Ishikawa (cell line): ENCODE data around the gene HOXB5.
A peak's percentile ranks its signal among the peaks of the same experiment; 100 is the strongest.

Source experiments
- CREB1 ChIP-seq: IDR thresholded peaks from 2 replicates; pipeline ENCODE4 v1.6.1; 2012; ENCODE audit warnings: low read depth
- EP300 ChIP-seq: IDR thresholded peaks from 2 replicates; pipeline ENCODE4 v1.6.1; 2012; ENCODE audit warnings: borderline replicate concordance
- FOXM1 ChIP-seq: IDR thresholded peaks from 2 replicates; pipeline ENCODE4 v1.6.1; 2012; ENCODE audit warnings: low read depth, borderline replicate concordance
- RAD21 ChIP-seq: IDR thresholded peaks from 2 replicates; pipeline ENCODE4 v1.6.1; 2012; ENCODE audit warnings: low read depth
- REST ChIP-seq: IDR thresholded peaks from 2 replicates; pipeline ENCODE4 v1.6.1; 2012; ENCODE audit warnings: low read depth, mild to moderate bottlenecking
- TEAD4 ChIP-seq: IDR thresholded peaks from 2 replicates; pipeline ENCODE4 v1.6.1; 2012
- YY1 ChIP-seq: IDR thresholded peaks from 2 replicates; pipeline ENCODE4 v1.6.1; 2012; ENCODE audit warnings: low read depth
- ZBTB7A ChIP-seq: IDR thresholded peaks from 2 replicates; pipeline ENCODE4 v1.6.1; 2012; ENCODE audit warnings: low read depth
- TF ChIP-seq, protein P1 (sequence below): IDR thresholded peaks from 2 replicates; pipeline ENCODE4 v1.6.1; 2012
- TF ChIP-seq, protein P2 (sequence below): IDR thresholded peaks from 2 replicates; pipeline ENCODE4 v1.6.1; 2012

DNA sequence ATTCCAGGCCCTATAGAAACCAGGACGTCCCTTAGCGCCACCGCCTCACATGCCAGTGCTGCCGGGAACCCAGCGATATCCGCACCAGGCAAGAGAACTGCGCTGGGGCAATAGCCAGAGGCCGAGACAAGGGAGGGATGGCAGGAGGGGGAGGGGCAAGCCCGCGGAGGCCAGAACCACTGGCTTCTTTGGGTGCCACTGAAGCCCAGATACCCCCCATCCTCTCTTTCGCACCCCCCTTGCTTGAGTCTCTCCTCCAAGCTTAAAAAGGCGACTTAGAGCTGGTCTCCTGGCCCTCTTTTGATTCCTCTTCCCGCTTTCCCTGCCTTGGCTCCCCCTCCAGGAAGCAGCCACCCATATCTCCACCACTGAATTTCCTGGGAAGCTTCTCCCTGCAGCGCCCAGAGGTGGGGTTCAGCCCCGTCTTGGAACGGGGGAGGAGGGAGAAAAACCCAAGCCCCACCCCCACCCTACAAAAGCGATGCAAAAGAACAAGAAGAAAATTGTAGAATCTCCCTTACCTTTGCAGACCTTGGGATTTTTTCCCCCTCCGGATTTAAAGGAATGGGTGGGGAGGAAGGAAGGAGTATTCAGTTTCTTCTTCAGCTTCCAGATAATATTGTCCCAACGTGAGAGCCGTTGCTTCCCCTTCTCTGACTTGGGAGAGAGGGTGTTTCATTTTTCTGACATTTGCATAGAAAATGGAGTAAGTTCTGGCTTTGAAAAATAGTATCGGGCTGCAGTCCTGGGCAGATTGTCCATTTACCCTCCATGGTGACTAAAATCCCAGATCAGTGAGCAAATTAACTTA is 10.6 kb upstream of the HOXB5 start:
- TF ChIP-seq REST: no peak
- TF ChIP-seq ZBTB7A: no peak
- TF ChIP-seq, protein P1, sequence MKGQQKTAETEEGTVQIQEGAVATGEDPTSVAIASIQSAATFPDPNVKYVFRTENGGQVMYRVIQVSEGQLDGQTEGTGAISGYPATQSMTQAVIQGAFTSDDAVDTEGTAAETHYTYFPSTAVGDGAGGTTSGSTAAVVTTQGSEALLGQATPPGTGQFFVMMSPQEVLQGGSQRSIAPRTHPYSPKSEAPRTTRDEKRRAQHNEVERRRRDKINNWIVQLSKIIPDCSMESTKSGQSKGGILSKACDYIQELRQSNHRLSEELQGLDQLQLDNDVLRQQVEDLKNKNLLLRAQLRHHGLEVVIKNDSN: no peak
- peak; percentile 24; the same call in 1 of the 2 replicates for TF ChIP-seq EP300
- no peak for TF ChIP-seq TEAD4
- TF ChIP-seq RAD21: no peak
- TF ChIP-seq YY1: no peak
- TF ChIP-seq CREB1: no peak
- TF ChIP-seq, protein P2, sequence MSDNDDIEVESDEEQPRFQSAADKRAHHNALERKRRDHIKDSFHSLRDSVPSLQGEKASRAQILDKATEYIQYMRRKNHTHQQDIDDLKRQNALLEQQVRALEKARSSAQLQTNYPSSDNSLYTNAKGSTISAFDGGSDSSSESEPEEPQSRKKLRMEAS: no peak
- no peak for TF ChIP-seq FOXM1
